ENCODE data around the gene FXR1.

- TF ChIP-seq CTCF (IDR thresholded peaks at IDR 0.05 in 4 of 5, conservative IDR thresholded peaks at IDR 0.05 in 1 of 5) (no peak), POLR2A (IDR thresholded peaks at IDR 0.05) (no peak)
Measured at GRCh38 chr3:180981912-180982311, 69.4 kb downstream of the FXR1 start.

Measured in gastrocnemius medialis (tissue), 4 donors.